ENCODE measurements around the gene EIF2D.

EIF2D gene

DNA sequence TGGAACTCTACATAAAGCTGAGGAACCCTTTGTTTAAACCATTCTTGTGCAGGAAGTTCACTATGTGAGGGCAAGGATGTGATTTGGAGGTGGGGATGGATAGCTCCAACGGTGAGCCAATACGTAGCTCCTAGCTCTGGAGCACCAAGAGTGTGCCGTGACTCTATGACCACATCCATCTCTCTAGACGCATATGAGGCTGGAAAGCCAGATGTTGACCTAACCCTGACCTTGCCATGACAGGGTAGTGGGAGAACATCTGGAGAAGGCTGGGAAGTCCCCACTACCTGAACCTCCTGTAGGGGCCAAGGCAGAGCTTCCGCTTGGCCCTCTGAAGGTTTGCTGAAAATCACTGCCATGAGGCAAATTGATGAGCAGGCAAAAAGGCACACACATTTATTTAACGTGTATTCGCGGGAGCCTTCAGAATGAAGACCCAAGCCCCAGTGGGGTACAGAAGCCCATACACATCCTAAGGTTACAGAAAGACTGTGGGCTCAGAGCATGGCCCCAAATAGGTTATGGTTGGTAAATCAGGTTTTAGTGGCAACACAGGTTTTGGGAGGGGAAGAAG lies 43.4 kb downstream of the EIF2D start:
- no peak for DNase-seq

DNA sequence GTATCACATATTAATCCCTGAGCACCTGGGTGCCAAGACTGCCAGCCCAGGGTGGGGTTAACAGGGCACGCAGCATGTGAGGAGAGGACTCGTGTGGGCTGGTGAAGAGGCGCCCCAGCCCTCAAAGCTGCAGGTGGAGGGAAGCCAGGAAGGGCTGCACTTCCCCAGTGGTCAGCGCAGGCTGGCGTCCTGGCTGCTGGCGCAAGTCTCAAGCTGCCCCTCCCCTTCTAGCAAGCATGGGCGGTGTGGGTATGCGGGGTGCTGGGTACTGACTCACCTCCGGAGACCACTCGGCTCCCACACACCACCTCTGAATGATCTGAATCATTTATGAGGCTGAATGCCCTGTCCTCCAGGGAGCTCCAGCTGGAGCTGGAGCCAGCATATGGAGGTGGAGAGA lies 44.0 kb downstream of the EIF2D start:
- peak; percentile 55 for DNase-seq

DNA sequence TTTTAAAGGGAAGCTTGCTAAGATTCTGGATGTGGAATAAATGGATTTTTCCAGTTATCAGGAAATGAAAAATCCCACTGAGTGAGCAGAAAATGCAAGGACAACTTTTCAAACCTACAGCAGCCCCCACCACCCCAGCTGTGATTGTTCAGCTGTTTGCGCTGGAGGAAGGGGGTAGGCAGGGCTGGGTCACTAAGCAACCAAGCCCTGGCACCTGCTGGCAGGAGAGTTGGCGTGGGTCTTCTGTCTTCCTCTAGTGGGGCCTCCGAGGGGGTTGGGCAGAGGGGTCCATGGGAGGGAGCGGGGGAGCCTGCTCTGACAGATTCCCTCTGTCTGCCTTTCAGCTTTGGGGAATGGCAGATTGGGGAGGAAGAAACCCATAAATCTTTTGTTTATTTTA lies 45.3 kb downstream of the EIF2D start:
- DNase-seq: no peak

DNA sequence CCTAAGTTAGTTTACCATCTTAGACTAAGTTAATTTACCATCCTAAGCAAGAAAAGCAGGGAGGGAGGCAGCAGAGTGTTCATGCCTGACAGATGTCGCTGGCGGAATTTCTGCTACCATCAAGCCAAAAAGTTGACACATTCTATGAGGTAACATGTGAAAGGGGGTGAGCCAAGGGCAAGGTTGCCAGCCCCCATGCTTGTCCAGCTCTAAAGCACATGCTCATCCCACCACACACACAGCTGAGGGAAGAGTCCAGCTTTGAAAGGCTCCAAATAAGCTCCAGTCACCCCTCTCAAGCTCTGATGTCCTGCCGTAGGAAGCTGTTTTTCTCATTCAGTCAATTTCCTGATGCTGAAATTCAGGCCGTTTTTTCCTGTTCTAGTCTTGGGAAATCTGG lies 46.3 kb downstream of the EIF2D start:
- DNase-seq: no peak

DNA sequence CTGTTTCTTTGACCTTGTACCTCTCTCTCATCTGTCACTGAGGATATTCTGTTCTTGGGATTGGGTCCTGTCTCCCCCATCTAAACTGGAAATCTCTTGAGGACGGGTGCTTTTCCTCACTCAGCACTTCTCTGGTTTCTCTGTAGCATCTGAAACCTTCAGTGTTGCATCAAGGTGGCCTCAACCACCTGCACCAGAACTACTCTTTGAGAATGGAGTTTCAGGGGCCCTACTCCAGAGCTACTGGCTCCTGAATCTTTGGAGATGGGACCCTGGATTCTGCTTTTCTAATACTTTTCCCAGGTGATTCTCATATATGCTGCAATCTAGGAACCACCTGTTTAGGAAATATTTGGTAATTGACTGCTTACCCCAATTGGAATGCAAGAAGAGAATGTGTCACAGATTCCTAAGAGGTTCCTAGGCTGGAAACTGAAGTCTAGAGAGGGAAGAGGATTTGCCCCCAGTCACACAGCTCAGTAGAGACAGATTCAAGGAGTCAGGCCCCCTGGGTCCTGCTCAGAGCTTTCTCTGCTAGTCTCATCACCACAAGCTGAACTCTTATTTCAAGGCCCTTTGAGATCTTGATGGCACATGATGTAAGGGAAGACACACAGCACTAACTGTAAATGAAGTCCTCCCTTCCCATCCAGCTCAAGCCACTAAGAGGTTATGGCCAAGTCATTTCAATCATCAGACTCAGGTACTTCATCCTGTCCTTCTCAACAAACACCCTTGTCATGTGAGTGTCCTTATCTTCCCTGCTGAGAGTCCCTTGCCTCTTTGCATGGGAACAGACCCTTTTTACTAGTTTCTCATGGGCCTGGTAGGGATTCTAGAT lies 48.7 kb downstream of the EIF2D start:
- no peak for DNase-seq

DNA sequence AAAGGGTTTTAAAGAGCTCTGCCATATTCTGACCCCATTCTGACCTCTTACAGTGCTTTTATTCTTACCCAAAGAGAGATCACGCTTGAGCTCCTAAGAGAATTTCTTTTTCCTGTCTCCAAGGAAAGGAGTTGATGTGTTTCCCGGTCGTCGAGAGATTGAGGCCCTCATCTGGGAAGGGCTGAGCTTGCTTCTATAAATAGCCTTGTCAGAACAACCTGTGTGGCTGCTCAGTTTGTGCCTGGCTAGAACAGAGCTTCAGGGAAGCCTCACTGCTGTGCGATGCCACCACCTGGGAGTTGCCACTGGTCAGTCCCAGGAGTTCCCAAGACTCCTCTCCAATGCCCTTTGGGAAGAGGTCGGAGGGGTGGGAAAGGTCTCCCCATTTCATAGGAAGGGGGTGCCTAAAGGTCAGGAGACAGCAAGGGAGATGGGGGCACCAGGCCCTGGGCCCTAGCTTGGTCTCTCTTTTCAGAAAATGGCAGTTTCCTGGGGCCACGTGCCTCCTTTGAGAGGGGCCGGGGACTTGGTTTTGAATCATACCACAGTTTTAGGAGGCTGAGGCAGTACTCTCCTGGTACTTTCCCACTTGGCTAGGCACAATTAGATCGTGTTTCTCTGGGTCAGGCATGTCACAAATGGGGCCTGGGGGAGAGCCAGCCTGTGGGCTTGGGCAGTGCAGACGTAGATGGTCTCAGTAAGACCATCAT lies 52.1 kb downstream of the EIF2D start:
- DNase-seq: peak; percentile 12

DNA sequence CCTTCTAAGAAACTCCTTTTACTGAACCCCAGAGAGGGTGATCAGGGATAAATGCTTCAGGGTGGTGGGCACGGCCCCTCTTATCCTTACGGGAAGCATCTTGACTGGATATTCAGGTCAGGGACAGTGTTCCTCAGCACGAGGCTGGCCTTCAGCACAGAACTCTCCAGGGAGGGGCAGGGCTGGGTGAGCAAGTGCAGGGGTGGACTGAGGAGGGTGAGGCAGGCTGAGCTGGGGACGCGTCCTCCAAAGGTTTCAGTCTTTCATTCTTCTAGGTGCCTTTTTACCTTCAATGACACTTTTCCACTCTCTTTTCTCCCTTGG lies 52.6 kb downstream of the EIF2D start:
- no peak for DNase-seq

DNA sequence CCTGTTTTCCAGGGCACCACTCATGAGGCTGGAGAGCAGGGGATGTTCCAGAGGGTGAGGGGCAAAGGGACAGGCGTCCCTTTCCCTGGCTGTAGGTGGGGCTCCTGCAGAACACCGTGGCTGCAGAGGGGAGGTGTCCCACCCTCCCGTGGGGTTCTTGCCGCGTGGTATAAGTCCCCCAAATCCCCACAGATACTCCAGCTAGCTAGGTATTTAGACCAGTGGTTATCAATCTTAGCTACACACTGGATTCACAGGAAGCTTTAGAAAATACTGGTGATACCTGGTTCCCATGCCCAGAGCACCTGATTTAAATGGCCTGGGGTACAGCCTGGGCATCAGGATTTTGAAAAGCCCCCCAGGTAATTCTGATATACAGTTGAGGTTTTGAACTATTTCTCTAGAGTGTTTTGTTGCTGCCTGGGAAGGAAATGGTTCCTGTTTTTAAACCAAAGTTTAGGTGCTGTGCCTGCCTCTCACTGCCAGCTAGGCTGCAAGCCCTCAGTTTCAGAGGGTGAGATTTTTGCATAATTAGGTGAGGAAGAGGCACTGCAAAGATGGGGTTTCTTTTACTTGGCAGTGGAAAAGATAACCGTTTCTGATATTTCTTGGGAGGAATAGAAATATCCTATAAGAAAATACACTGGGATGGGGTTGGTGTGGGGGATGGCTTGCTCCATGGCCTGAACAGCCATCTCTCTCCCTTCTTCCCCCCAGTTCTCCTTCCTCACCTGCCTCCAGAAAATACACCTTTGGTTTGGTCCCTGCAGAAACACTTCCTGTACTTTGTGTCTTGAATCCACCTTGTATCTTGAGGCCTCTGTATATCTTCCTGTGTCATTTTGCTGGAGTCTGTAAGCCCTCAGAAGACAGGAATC lies 53.2 kb downstream of the EIF2D start:
- DNase-seq: no peak

DNA sequence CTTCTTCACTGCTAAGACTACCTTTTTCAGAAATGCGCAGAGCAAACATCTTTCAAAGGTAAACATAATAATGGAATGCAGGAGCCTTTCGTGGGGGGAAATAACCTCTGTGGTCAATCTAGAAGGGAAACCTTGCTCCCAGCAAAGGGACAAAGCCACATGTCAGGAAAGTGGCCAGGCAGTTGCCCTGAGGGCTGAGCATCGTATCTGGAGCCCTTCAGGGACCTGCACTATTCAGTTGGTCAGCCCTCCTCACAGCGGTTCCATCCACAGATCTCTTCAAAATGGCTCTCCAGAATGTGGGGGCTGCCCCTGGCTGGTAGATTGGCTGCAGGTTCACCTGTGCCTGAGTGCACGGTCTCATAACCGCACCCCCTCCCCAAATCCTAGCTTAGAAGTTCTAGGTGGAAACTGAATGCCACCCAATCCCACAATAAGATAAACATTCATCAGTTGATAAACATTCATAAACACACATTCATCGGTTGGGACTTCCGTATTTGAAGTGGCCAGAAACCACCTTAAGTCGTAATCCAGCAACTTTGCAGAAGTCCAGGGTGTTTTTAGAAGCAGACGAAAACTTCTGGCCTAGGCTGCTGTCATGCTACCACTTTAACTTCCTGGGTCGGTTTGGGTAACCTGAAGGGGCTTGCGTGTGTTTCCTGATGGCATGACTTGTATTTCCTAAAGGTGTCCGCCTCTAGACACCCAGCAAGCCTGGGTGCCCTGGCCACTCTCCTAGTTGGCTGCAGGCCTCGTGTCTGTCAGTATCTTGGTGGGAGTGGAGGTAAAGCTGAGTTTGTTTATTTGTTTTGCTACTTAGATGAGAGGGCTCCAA lies 54.4 kb downstream of the EIF2D start:
- no peak for DNase-seq

DNA sequence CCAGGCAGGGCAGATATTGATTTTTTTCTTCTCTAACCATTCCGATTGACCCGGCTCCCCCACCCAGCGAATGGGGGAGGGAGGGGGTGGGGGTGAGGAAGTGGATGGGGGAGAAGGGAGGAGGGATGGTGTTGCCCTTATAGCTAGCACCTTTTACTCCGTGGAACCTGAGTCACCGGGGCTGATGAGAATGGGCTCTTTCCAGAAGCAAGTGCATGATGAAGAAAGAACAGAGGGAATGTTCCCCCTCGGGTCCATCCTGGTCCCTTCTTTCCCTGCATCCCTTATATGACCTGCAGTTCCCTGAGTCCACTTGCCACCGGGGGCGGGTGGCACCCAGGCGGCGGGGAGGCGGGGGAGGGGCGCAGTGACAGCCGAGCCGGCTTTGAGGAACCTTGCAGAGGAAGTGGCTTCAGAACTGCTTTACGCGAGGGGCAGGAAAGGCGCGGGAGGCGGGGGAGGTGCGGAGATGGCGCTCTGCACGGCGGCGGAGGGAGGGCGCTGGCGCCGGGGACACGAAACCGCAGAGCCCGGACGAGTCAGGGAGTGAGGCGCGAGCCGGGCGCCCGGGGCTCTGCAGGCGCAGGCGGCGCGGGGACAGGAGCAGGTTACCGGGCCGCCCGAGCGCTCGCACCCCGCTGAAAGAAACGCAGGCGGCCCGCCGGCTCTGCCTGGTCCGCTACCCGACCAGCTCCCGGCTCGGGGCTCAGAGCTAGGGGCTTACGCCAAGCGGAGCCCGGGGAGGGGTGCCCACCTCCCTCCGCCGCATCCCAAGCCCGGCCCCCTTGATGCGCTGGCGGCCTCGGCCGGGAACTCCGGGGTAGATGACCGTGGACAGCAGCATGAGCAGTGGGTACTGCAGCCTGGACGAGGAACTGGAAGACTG lies 55.3 kb downstream of the EIF2D start:
- DNase-seq: peak; percentile 85

DNA sequence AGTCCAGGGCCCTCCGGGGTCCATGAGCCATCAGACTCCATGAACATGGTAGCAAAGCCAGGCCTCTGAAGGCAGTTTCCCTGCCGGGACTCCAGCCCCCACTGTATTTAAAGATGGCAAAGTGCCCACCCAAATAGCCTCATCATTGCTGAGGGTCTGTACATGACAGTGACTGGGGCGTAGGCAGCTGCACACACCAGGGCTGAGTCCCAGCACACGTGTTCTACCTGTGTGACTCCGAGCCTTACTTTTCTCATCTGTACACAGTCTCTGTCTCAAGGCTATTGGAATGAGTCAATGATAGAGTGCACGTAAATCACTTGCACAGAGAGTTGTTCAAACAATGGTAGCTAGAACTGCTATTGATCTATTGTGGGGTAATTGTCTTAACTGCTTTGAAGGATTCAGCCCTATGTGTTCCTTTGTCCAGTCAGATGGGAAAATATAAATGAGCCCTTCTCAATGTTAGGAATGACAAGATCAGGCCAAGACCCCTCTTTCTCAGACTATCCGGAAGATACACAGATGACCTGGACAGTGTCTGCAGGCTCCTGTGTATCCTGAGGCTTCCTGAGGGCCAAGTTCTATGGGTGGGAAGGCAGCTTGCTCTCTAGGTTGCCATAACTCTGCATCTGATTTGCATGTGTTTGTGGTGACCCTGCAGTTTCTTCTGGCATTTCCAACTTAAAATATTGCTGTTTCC lies 56.1 kb downstream of the EIF2D start:
- peak; percentile 17 for DNase-seq

DNA sequence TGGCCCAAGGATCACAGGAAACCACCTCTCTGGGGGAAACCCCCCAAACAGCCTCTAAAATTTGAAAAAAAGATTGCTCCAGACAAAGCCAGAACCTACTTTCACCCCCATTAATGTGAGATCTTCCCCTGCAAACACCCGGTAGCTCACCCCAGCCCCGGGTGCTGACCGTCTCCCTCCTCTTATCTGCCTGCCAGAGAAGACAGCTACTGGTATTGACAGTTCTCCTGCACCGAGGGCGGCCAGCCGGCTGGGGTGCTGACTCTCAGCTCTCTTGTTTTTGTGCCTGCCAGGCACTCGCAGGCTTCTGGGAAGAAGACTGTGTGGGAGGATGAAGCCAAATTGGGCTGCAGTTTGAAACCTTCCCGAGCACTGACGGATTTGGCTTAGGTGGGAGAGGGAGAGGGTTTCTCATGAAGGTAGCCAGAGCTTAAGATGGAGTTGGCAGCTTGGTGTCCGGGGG lies 56.8 kb downstream of the EIF2D start:
- peak; percentile 26 for DNase-seq

DNA sequence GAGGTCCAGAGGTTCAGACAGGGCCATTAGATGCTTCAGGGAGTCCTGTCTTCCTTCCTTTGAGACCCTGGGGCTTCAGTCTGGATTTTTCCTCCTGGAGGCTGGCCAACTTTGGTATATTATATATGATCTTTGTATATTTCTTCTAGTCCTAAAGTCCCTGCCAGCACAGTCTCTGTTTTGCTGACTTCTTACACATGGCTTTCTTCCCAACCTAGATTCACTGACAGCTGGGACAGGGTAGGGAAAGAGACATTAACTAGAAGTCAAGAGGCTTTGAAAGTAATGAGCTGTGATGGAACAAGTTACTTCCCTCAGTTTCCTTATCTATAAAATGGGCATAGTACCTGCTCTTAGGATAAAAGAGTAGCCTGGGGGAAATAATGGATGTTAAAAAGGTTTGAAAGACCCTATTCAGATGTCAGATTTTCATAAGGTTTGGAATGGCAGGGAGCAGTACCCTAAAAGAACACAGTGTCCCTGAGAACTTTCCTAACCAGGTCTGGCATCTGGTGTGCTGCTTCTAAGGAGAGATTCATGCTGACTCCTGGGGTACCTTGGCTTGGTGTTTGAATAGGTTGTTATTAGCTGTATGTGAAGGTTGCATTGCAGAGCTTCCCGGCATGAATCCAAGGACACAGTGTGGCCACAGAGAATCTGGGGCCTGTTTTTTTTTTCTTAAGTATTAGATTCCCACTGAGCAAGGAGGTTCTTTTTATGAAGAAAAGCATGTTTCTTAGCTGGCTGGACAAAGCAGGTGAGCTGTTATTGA lies 57.4 kb downstream of the EIF2D start:
- DNase-seq: no peak

DNA sequence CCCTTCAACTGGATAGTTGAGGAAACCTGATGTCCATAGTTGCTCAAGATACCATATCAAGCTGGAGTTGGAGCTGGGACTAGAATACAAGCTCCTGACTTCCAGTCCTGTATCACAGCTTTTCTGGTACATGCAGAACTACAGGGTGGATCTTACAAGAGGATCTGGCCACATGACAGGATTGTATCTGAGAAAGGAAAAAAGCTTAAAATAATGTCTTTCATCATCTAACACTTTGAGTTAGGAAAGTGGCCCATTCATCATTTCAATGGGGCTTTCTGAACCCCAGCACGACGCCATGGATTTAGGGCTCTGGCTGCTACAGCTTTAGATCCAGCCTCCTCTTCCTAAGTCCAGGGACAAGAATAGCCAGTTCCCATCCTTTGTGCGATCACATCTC lies 58.1 kb downstream of the EIF2D start:
- DNase-seq: no peak

DNA sequence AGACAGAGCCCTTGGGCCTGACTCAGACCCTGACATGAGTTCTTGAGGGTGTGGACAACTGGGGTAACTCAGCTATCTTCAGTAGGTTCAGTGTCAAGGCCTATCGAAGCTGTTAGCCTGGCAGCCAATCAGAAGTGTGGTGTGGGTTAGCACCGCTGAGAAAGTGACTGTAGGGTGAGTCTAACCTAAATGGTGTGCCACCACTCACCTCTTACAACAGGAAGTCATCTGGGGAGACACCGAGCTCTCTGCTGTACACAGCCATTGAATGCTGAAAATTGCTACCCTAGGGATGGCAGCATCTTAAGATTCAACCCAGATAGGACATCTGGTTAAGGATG lies 60.3 kb downstream of the EIF2D start:
- DNase-seq: peak; percentile 74

DNA sequence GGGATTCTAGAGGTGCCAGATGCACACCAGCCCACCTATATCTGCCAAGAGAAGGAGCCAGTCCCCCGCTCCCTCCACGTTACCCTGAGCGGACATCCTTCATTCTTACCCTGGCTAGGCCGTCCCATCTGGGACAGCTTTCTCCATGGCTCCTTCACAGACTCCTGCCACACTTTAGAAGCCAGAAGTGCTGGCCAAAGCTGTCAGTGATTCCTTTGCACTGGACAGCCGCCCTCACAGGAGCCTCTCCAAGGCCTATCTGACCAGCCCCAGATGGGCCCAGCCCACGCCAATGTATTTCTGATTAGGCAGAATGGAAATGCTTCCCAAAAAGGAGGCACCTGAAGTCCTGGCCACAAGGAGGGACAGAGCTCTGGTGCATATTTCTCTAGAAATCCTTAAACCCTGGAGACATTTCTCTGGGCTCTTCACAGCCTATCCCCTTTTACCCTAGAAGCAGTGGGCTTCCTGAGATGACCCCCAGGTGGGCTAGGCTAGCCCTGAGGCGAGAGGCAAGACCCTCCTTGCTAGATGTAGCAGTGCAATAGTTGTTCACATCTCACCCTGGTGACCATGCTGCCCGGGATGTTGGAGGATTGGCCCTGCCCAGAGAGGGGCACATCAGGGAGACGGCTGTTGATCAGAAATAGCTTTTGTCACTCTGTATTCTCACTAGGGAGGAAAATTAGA lies 60.8 kb downstream of the EIF2D start:
- DNase-seq: no peak

DNA sequence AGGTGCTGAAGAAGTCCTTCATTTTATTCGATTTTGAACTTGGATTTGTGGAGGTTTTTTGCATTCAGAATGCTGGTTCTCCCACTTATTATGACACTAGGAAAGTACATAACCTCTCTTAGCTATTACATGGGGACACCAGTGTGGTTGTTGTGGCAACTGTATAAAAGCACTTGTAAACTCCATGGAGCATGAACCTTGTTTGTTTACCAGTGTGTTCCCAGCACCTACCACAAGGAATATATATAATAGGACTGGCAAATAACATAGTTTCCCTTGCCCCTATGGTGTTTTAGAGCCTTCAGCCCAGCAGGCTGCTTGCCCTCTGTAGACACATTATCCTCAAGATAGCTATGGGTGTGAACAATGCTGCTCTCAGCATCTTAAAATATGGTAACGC lies 61.8 kb downstream of the EIF2D start:
- no peak for DNase-seq

DNA sequence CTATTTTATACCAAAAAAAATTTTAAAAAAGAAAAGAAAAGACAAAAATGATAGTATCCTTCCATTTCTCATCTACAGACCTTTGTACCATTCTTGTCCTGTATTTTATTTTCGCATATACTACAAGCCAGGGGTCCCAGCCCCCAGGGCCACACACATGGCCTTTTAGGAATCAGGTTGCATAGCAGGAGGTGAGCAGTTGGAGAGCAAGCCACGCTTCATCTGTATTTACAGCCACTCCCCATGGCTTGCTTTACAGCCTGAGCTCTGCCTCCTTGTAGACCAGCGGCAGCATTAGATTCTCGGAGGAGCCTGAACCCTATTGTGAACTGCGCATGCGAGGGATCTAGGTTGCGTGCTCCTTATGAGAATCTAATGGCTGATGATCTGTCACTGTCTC lies 65.2 kb downstream of the EIF2D start:
- no peak for DNase-seq

DNA sequence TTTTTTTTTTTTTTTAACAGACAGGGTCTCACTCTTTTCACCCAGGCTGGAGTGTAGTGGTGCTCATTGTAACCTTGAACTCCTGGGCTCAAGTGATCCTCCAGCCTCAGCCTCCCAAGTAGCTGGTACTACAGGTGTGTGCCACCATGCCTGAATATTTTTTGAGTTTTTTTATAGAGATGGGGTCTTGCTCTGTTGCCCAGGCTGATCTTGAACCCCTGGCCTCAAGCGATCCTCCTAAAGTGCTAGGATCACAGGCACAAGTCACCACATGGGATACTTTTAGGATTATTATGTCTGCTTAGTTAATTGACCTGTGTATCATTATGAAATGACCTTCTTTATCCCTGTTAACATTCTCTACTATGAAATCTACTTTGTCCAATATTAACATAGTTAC lies 66.9 kb downstream of the EIF2D start:
- no peak for DNase-seq

Measured in stimulated activated naive CD4-positive, alpha-beta T cell treated with Interleukin-2 at 50 U/mL for 16 hours (primary cell).